ENCODE measurements around the gene SIK3.

Gene SIK3

GRCh38 chr11:117092951-117093590, 5.2 kb downstream of the SIK3 start:
- Histone ChIP-seq H3K9me3 (ENCODE audit: control insufficient read depth, insufficient read depth, low read length) (no peaks in the 10 kb centered on the region), H3K27me3 (ENCODE audit: control insufficient read depth, insufficient read depth, low read length) (no peaks in the 10 kb centered on the region), H3K4me3 (ENCODE audit: low read length) (no peak overlapping the region), H3K36me3 (ENCODE audit: control insufficient read depth, insufficient read depth, low read length) (no peaks in the 10 kb centered on the region), H3K4me1 (ENCODE audit: control insufficient read depth, insufficient read depth, low read length) (no peaks in the 10 kb centered on the region), H3K27ac (ENCODE audit: low read length) (no peak overlapping the region)
- DNase-seq (ENCODE audit: low read depth, low spot score): no peak
- WGBS (ENCODE audit: insufficient coverage, insufficient read length): no CpG with 5 or more reads among the region's 5 CpGs

GRCh38 chr11:117091753-117092477, 6.3 kb downstream of the SIK3 start:
- no peaks in the 10 kb centered on the region for H3K4me1 ChIP-seq (ENCODE audit: control insufficient read depth, insufficient read depth, low read length)
- H3K9me3 ChIP-seq (ENCODE audit: control insufficient read depth, insufficient read depth, low read length): no peaks in the 10 kb centered on the region
- H3K27me3 ChIP-seq (ENCODE audit: control insufficient read depth, insufficient read depth, low read length): no peaks in the 10 kb centered on the region
- H3K27ac ChIP-seq (ENCODE audit: low read length): no peak overlapping the region
- H3K4me3 ChIP-seq (ENCODE audit: low read length): no peak overlapping the region
- no peak for DNase-seq (ENCODE audit: low read depth, low spot score)
- no peaks in the 10 kb centered on the region for H3K36me3 ChIP-seq (ENCODE audit: control insufficient read depth, insufficient read depth, low read length)
- WGBS (ENCODE audit: insufficient coverage, insufficient read length): no CpG with 5 or more reads among the region's 4 CpGs

GRCh38 chr11:117090111-117090706, 8.0 kb downstream of the SIK3 start:
- H3K27me3 ChIP-seq (ENCODE audit: control insufficient read depth, insufficient read depth, low read length): no peaks in the 10 kb centered on the region
- no peak for DNase-seq (ENCODE audit: low read depth, low spot score)
- no peak overlapping the region for H3K4me3 ChIP-seq (ENCODE audit: low read length)
- no peaks in the 10 kb centered on the region for H3K36me3 ChIP-seq (ENCODE audit: control insufficient read depth, insufficient read depth, low read length)
- no peaks in the 10 kb centered on the region for H3K4me1 ChIP-seq (ENCODE audit: control insufficient read depth, insufficient read depth, low read length)
- H3K9me3 ChIP-seq (ENCODE audit: control insufficient read depth, insufficient read depth, low read length): no peaks in the 10 kb centered on the region
- no peak overlapping the region for H3K27ac ChIP-seq (ENCODE audit: low read length)
- WGBS (ENCODE audit: insufficient coverage, insufficient read length): no CpG with 5 or more reads among the region's 5 CpGs

- no peaks in the 10 kb centered on the region for H3K36me3 ChIP-seq (ENCODE audit: control insufficient read depth, insufficient read depth, low read length)
- 100% methylated on average over 3 of the region's 7 CpGs for WGBS (ENCODE audit: insufficient coverage, insufficient read length)
- no peaks in the 10 kb centered on the region for H3K9me3 ChIP-seq (ENCODE audit: control insufficient read depth, insufficient read depth, low read length)
- no peak for DNase-seq (ENCODE audit: low read depth, low spot score)
- H3K4me1 ChIP-seq (ENCODE audit: control insufficient read depth, insufficient read depth, low read length): no peaks in the 10 kb centered on the region
- H3K27me3 ChIP-seq (ENCODE audit: control insufficient read depth, insufficient read depth, low read length): no peaks in the 10 kb centered on the region
- H3K4me3 ChIP-seq (ENCODE audit: low read length): no peak overlapping the region
- no peak overlapping the region for H3K27ac ChIP-seq (ENCODE audit: low read length)
Measured at GRCh38 chr11:117089685-117090084, 8.5 kb downstream of the SIK3 start.

- no CpG with 5 or more reads among the region's 3 CpGs for whole genome bisulfite sequencing (ENCODE audit: insufficient coverage, insufficient read length)
- H3K4me3 ChIP-seq (ENCODE audit: low read length): no peak overlapping the region
- DNase-seq (ENCODE audit: low read depth, low spot score): no peak
- no peaks in the 10 kb centered on the region for H3K36me3 ChIP-seq (ENCODE audit: control insufficient read depth, insufficient read depth, low read length)
- no peaks in the 10 kb centered on the region for H3K9me3 ChIP-seq (ENCODE audit: control insufficient read depth, insufficient read depth, low read length)
- H3K27me3 ChIP-seq (ENCODE audit: control insufficient read depth, insufficient read depth, low read length): no peaks in the 10 kb centered on the region
- no peak overlapping the region for H3K27ac ChIP-seq (ENCODE audit: low read length)
- H3K4me1 ChIP-seq (ENCODE audit: control insufficient read depth, insufficient read depth, low read length): no peaks in the 10 kb centered on the region
Measured at GRCh38 chr11:117087446-117087845, 10.8 kb downstream of the SIK3 start.

GRCh38 chr11:117084992-117085391, 13.2 kb downstream of the SIK3 start:
- H3K36me3 ChIP-seq (ENCODE audit: control insufficient read depth, insufficient read depth, low read length): no peaks in the 10 kb centered on the region
- no CpG with 5 or more reads among the region's 4 CpGs for WGBS (ENCODE audit: insufficient coverage, insufficient read length)
- H3K27me3 ChIP-seq (ENCODE audit: control insufficient read depth, insufficient read depth, low read length): no peaks in the 10 kb centered on the region
- no peak overlapping the region for H3K4me3 ChIP-seq (ENCODE audit: low read length)
- H3K27ac ChIP-seq (ENCODE audit: low read length): no peak overlapping the region
- H3K4me1 ChIP-seq (ENCODE audit: control insufficient read depth, insufficient read depth, low read length): no peaks in the 10 kb centered on the region
- no peak for DNase-seq (ENCODE audit: low read depth, low spot score)
- no peaks in the 10 kb centered on the region for H3K9me3 ChIP-seq (ENCODE audit: control insufficient read depth, insufficient read depth, low read length)

GRCh38 chr11:117083011-117083935, 15.0 kb downstream of the SIK3 start:
- H3K36me3 ChIP-seq (ENCODE audit: control insufficient read depth, insufficient read depth, low read length): no peaks in the 10 kb centered on the region
- WGBS (ENCODE audit: insufficient coverage, insufficient read length): no CpG with 5 or more reads among the region's 5 CpGs
- no peak for DNase-seq (ENCODE audit: low read depth, low spot score)
- H3K4me1 ChIP-seq (ENCODE audit: control insufficient read depth, insufficient read depth, low read length): no peaks in the 10 kb centered on the region
- H3K27ac ChIP-seq (ENCODE audit: low read length): no peak overlapping the region
- H3K27me3 ChIP-seq (ENCODE audit: control insufficient read depth, insufficient read depth, low read length): no peaks in the 10 kb centered on the region
- H3K4me3 ChIP-seq (ENCODE audit: low read length): no peak overlapping the region
- H3K9me3 ChIP-seq (ENCODE audit: control insufficient read depth, insufficient read depth, low read length): no peaks in the 10 kb centered on the region

GRCh38 chr11:117081908-117082307, 16.3 kb downstream of the SIK3 start:
- Histone ChIP-seq H3K9me3 (ENCODE audit: control insufficient read depth, insufficient read depth, low read length) (no peaks in the 10 kb centered on the region), H3K4me1 (ENCODE audit: control insufficient read depth, insufficient read depth, low read length) (no peaks in the 10 kb centered on the region), H3K36me3 (ENCODE audit: control insufficient read depth, insufficient read depth, low read length) (no peaks in the 10 kb centered on the region), H3K27ac (ENCODE audit: low read length) (no peak overlapping the region), H3K4me3 (ENCODE audit: low read length) (no peak overlapping the region), H3K27me3 (ENCODE audit: control insufficient read depth, insufficient read depth, low read length) (no peaks in the 10 kb centered on the region)
- no CpG with 5 or more reads among the region's 1 CpG for WGBS (ENCODE audit: insufficient coverage, insufficient read length)
- DNase-seq (ENCODE audit: low read depth, low spot score): no peak

- H3K4me1 ChIP-seq (ENCODE audit: control insufficient read depth, insufficient read depth, low read length): no peaks in the 10 kb centered on the region
- DNase-seq (ENCODE audit: low read depth, low spot score): no peak
- WGBS (ENCODE audit: insufficient coverage, insufficient read length): no CpG with 5 or more reads among the region's 5 CpGs
- no peak overlapping the region for H3K4me3 ChIP-seq (ENCODE audit: low read length)
- no peak overlapping the region for H3K27ac ChIP-seq (ENCODE audit: low read length)
- H3K27me3 ChIP-seq (ENCODE audit: control insufficient read depth, insufficient read depth, low read length): no peaks in the 10 kb centered on the region
- H3K36me3 ChIP-seq (ENCODE audit: control insufficient read depth, insufficient read depth, low read length): no peaks in the 10 kb centered on the region
- H3K9me3 ChIP-seq (ENCODE audit: control insufficient read depth, insufficient read depth, low read length): no peaks in the 10 kb centered on the region
Measured at GRCh38 chr11:117080370-117080769, 17.9 kb downstream of the SIK3 start.
